DOHH2 (cell line): Measurements from ENCODE around the gene XCL2.

ENCODE experiments used
- H3F3A ChIP-seq: fragments of 200-600 bp; sonication (generic), shearing (Covaris generic); 2 replicates; pipeline ENCODE4 v1.6.0; 2016; ENCODE audit warnings: antibody characterized with exemption, mild to moderate bottlenecking; ENCODE audit not compliant: control insufficient read depth, insufficient read depth
- H3K27ac ChIP-seq: fragments of 200-600 bp; sonication (generic); 2 replicates; pipeline ENCODE4 v1.5.1; 2014; ENCODE audit warnings: low read depth, mild to moderate bottlenecking, low read length, moderate library complexity
- H3K27me3 ChIP-seq: fragments of 200-600 bp; sonication (generic); 2 replicates; pipeline ENCODE4 v1.6.1; 2014; ENCODE audit warnings: mild to moderate bottlenecking, low read length, mixed read lengths; ENCODE audit not compliant: control insufficient read depth
- H3K36me3 ChIP-seq: fragments of 200-600 bp; sonication (generic); 2 replicates; pipeline ENCODE4 v1.6.1; 2014; ENCODE audit warnings: mild to moderate bottlenecking, low read length, moderate library complexity, mixed read lengths; ENCODE audit not compliant: control insufficient read depth
- H3K4me1 ChIP-seq: fragments of 200-600 bp; sonication (generic); 2 replicates; pipeline ENCODE4 v1.6.1; 2014; ENCODE audit warnings: mild to moderate bottlenecking, low read length, mixed read lengths; ENCODE audit not compliant: control insufficient read depth
- H3K4me2 ChIP-seq: fragments of 200-600 bp; sonication (generic); 2 replicates; pipeline ENCODE4 v1.6.0; 2014; ENCODE audit warnings: mild to moderate bottlenecking, low read length, moderate library complexity
- H3K4me3 ChIP-seq: fragments of 200-600 bp; sonication (generic); 2 replicates; pipeline ENCODE4 v1.5.1; 2014; ENCODE audit warnings: mild to moderate bottlenecking, low read length, mixed read lengths
- H3K79me2 ChIP-seq: fragments of 200-600 bp; sonication (generic); 2 replicates; pipeline ENCODE4 v1.6.1; 2014; ENCODE audit warnings: mild to moderate bottlenecking, low read length, mixed read lengths; ENCODE audit not compliant: control insufficient read depth
- H3K9me2 ChIP-seq: fragments of 200-600 bp; sonication (generic); replicated peaks from 2 replicates; pipeline ENCODE4 v1.6.1; 2014; ENCODE audit warnings: mild to moderate bottlenecking, low read length, mixed read lengths; ENCODE audit not compliant: control insufficient read depth
- H3K9me3 ChIP-seq: fragments of 200-600 bp; sonication (generic); 2 replicates; pipeline ENCODE4 v1.6.1; 2014; ENCODE audit warnings: antibody characterized with exemption, low read length, mixed read lengths; ENCODE audit not compliant: control insufficient read depth, insufficient read depth
- H4K20me1 ChIP-seq: fragments of 200-600 bp; sonication (generic); 2 replicates; pipeline ENCODE4 v1.6.0; 2014; ENCODE audit warnings: low read depth, mild to moderate bottlenecking, antibody characterized with exemption, low read length, moderate library complexity; ENCODE audit not compliant: control insufficient read depth, insufficient read depth
- EZH2phosphoT487 ChIP-seq: fragments of 200-600 bp; sonication (generic); IDR thresholded peaks from 2 replicates; pipeline ENCODE4 v1.6.1; 2017; ENCODE audit warnings: borderline replicate concordance, mild to moderate bottlenecking, antibody characterized with exemption, low read length, moderate library complexity, mixed read lengths
- TF ChIP-seq, protein P1 (sequence below): fragments of 200-600 bp; sonication (generic); IDR thresholded peaks from one replicate; pipeline ENCODE4 v1.5.1; 2014; ENCODE audit warnings: antibody characterized with exemption, mild to moderate bottlenecking, low read depth, low read length; ENCODE audit not compliant: poor library complexity, severe bottlenecking

The XCL2 gene

DNA sequence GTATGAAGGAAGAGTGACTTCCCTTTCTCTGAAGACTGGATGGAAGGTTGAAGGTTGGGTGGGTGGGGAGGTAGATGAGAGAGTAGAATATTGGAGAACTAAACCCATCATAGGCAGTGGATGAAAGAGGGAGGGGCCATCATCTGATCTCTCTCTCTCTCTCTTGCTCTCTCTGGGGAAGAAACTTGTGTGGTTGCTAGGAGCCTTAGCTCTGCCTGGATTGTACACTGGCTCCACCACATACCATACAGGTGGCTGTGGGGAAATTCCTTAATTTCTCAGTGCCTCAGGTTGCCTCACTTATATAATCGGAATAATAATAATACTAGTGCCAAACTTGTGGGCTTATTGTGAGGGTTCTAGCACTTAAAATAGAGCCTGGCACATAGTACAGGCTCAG is 42.1 kb upstream of the XCL2 start:
- no peak overlapping the region for H3K27ac ChIP-seq
- no peak overlapping the region for H3K4me2 ChIP-seq
- H4K20me1 ChIP-seq, result no peaks in the 10 kb centered on the region
- no peaks in the 10 kb centered on the region for H3K4me1 ChIP-seq
- no peaks in the 10 kb centered on the region for H3K79me2 ChIP-seq
- H3F3A ChIP-seq, result no peaks in the 10 kb centered on the region
- no peaks in the 10 kb centered on the region for H3K9me2 ChIP-seq
- H3K9me3 ChIP-seq, result no peaks in the 10 kb centered on the region
- H3K36me3 ChIP-seq, result no peaks in the 10 kb centered on the region
- TF ChIP-seq, protein P1, sequence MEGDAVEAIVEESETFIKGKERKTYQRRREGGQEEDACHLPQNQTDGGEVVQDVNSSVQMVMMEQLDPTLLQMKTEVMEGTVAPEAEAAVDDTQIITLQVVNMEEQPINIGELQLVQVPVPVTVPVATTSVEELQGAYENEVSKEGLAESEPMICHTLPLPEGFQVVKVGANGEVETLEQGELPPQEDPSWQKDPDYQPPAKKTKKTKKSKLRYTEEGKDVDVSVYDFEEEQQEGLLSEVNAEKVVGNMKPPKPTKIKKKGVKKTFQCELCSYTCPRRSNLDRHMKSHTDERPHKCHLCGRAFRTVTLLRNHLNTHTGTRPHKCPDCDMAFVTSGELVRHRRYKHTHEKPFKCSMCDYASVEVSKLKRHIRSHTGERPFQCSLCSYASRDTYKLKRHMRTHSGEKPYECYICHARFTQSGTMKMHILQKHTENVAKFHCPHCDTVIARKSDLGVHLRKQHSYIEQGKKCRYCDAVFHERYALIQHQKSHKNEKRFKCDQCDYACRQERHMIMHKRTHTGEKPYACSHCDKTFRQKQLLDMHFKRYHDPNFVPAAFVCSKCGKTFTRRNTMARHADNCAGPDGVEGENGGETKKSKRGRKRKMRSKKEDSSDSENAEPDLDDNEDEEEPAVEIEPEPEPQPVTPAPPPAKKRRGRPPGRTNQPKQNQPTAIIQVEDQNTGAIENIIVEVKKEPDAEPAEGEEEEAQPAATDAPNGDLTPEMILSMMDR, result no peak
- TF ChIP-seq EZH2phosphoT487, result no peak
- H3K27me3 ChIP-seq, result no peaks in the 10 kb centered on the region
- no peak overlapping the region for H3K4me3 ChIP-seq

DNA sequence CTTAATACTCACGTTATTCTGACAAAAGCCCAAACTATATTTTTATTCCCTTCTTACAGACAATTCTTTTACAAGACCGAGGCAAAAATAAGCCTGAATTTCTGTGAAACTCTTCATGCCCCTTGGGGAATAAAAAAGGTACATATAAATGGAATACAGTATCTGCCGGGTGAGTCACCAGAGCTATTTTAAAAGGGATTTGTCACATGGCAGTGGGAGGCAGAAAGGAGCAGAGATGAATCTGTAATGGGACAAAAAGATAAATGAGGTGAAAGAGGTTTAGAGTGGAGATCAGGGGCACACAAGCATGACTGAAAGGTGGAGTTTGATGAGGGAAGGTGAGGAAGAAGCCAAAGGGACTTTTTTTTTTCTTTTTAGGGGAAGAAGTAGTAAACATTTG is 41.4 kb upstream of the XCL2 start:
- H3F3A ChIP-seq, result no peaks in the 10 kb centered on the region
- no peaks in the 10 kb centered on the region for H3K27me3 ChIP-seq
- no peak for TF ChIP-seq EZH2phosphoT487
- TF ChIP-seq, protein P1, result no peak
- no peaks in the 10 kb centered on the region for H3K9me3 ChIP-seq
- H3K4me2 ChIP-seq, result no peak overlapping the region
- H3K4me3 ChIP-seq, result no peak overlapping the region
- H4K20me1 ChIP-seq, result no peaks in the 10 kb centered on the region
- no peak overlapping the region for H3K27ac ChIP-seq
- no peaks in the 10 kb centered on the region for H3K79me2 ChIP-seq
- H3K36me3 ChIP-seq, result no peaks in the 10 kb centered on the region
- no peaks in the 10 kb centered on the region for H3K4me1 ChIP-seq
- no peaks in the 10 kb centered on the region for H3K9me2 ChIP-seq

DNA sequence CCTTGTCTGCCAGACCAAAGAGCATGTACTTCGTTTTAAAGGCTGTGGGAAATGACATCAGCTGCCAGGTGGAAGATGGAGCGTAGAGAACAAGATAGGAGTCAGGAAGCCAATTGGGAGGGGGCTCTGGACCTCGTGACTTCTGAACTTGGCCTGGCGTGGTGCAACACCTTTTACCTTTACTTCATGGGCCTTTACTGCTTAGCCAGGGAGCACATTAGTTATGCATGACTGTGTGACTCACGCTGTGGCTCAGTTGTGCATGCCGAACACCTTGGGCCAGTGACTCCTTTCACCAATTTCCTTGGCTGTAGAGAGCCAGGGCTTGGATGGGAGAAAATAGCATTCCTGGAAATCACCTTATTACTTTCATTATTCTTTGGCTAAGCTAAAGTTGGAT is 39.8 kb upstream of the XCL2 start:
- Histone ChIP-seq H3K9me2 (no peaks in the 10 kb centered on the region), H3K4me2 (no peak overlapping the region), H4K20me1 (no peaks in the 10 kb centered on the region), H3K27me3 (no peaks in the 10 kb centered on the region), H3K4me3 (no peak overlapping the region), H3K4me1 (no peaks in the 10 kb centered on the region), H3K79me2 (no peaks in the 10 kb centered on the region), H3K9me3 (no peaks in the 10 kb centered on the region), H3K36me3 (no peaks in the 10 kb centered on the region), H3K27ac (no peak overlapping the region), H3F3A (no peaks in the 10 kb centered on the region)
- TF ChIP-seq EZH2phosphoT487, result no peak
- TF ChIP-seq, protein P1, result no peak
